Sigmoid colon (tissue), 3 donors: ENCODE results near the gene AXIN1.

Experiments used
- CTCF ChIP-seq, 4 experiments: fragments of 450-650 bp in 3 of 4; fragments of 200-600 bp in 1 of 4; IDR thresholded peaks; one replicate each; pipeline ENCODE4 v1.5.1; 2016 to 2019; ENCODE audit warnings: antibody characterized with exemption in 4 of 4, mild to moderate bottlenecking in 3 of 4, moderate library complexity in 2 of 4
- POLR2A ChIP-seq, 2 donors: fragments of 450-650 bp; IDR thresholded peaks; one replicate each; pipeline ENCODE4 v1.6.1; 2016; ENCODE audit warnings: antibody characterized with exemption in 2 of 2, mild to moderate bottlenecking in 2 of 2, moderate library complexity in 2 of 2

DNA sequence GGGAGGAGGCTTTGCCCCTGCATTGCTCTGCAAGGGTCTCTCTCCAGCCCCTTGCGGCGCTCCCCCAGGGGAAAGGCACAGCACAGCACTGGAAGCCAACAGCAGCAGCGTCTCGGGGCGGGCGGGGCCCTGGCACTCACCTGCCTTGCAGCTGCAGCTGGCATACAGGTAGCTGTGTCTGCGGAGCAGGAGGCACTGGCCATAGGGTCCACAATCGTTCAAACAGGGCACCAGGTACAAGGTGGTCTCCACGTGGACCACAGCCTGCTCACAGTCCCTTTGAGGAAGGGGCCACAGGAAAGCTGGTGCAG, 22.0 kb upstream of the AXIN1 start:
- TF ChIP-seq CTCF (IDR thresholded peaks at IDR 0.05) (no peak), POLR2A (IDR thresholded peaks at IDR 0.05) (no peak)
